HFF-Myc (cell line): ENCODE data around the gene MLX.
A peak's percentile ranks its signal among the peaks of the same experiment; 100 is the strongest.

Source experiments
- DNase-seq: peaks from one replicate; pipeline ENCODE4 v3.0.0-alpha.2; 2011; ENCODE audit warnings: low read depth; ENCODE audit errors: extremely low read depth
- H3K4me3 ChIP-seq: replicated peaks from 2 replicates; pipeline ENCODE4 v1.5.1; 2011; ENCODE audit warnings: low read depth, mild to moderate bottlenecking, control low read depth, low read length
- CTCF ChIP-seq: IDR thresholded peaks from 2 replicates; pipeline ENCODE4 v1.5.1; 2012; ENCODE audit warnings: mild to moderate bottlenecking, low read depth, low read length, control low read depth; ENCODE audit errors: missing control alignments

Gene MLX

DNA sequence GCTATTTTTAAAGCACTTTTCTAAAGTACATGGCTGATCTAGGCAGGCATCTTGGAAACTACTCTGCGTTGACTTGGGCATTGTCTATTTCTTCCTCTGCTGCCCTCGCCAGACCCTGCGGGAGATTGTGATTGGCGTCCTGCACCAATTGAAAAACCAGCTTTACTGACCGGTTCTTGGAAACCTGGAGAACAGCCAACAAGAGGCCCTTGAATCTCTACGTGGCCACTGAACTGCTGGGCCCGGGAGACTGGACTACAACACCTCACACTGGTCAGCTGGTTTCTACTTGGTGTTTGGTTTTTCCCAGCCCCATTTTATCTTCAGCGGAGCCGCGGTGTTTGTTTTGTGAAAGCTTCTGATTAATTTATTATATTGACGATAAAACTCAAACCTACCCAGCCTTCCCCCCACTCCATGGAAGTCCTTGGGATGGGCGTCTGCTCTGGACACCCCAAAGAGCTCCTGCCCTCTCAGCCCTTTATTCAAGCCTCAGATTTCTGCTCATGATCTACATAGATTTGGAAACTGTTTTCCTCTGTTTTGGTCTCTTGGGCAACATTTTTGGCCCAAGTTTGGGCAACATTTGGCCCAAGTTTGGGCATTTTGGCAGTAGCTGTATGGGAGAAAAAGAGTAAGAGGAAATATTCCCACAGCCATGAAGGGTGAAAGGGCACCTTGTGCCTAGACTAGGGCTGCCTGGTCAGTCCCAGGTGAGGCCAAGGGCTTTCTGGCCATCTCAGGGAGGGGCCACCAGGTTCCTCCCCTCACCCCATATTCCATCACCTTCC is 4.7 kb downstream of the MLX start:
- H3K4me3 ChIP-seq, result no peak overlapping the region
- TF ChIP-seq CTCF, result no peak
- no peak for DNase-seq

GRCh38 chr17:42573095-42573494 is 6.2 kb downstream of the MLX start:
- no peak for TF ChIP-seq CTCF
- no peak overlapping the region for H3K4me3 ChIP-seq
- no peak for DNase-seq

DNA sequence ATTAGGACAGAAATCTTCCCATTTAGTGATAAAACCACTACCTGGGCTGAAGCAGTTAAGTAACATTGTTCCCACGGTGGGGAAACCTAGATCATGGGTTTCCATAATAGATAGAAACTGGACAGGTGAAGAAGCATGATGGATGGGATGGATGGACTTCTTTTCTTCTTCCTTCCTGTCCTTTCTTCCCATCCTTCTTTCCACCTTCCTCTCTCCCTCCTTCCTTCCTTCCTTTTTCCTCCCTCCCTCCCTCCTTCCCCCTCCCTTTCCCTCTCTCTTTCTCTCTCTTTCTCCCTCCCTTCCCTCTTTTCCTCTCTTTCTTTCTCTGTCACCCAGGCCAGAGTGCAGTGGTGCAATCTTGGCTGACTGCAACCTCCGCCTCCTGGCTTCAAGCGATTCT is 7.6 kb downstream of the MLX start:
- no peak for DNase-seq
- H3K4me3 ChIP-seq, result no peak overlapping the region
- TF ChIP-seq CTCF, result no peak

DNA sequence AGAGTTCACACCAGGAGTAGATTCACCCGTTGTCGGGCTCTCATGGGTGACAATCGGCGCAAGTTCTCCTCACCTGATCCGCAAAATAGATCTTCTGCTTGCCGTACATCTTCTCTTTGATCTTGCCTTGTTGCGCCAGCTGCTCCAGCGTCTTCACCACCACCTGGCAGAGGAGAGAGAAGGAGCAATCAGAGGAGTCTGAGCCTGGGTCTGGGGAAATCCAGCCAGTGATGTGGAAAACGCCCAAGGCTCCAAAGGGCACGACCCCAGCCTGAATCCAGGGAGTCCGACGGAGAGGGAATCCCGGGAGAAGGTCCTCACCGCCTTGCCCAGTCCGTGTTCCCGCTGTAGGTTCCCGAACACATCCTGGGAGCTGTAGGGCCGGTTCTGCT is 10.2 kb downstream of the MLX start:
- H3K4me3 ChIP-seq, result peak overlapping the region; percentile 90
- no peak for DNase-seq
- TF ChIP-seq CTCF, result no peak

GRCh38 chr17:42577532-42578281 is 10.8 kb downstream of the MLX start, which contains the start of gene PSMC3IP:
Gene PSMC3IP, minus strand, starts transcription at chr17:42577729. Its CDS starts 43 bp downstream, at chr17:42577686.
- H3K4me3 ChIP-seq, result peak within 1 kb of the TSS; percentile 90
- TF ChIP-seq CTCF, result peak; percentile 41
- DNase-seq, result peak; percentile 79

DNA sequence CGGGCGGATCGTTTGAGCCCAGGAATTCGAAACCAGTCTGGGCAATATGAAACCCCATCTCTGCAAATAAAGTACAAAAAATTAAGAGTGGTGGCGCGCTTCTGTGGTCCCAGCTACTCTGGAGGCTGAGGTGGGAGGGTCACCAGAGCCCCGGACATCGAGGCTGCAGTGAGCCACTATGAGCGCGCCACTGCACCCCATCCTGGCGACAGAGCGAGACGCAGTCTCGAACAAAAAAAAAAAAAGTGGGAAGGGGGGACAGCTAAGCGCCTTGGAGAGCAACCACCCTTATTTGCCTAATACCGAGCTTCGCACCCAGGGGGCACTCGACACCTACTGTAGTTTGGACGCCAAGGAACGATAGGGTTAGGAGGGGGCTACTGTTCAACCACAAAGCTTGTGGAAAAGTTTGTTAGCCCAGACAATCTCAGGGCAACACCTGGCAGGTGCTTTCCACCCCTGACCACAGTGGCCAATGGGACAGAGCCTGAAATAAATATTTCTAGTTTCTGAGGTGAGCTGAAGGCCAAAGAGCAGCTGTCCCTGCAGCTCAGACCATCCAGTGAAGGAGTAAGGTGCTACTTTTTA is 11.5 kb downstream of the MLX start:
- peak; percentile 78 for TF ChIP-seq CTCF
- peak overlapping the region; percentile 90 for H3K4me3 ChIP-seq
- DNase-seq, result peak; percentile 52
